HepG2 (cell line): Measurements from ENCODE around the gene TMEM38B. TPM values are rescaled to one million over a fixed set of nuclear protein-coding genes. Genes with fewer than 3 reads are reported as not detected.
A peak's percentile ranks its signal among the peaks of the same experiment; 100 is the strongest.

Source experiments
- AGO1 ChIP-seq: fragments of 200-400 bp; formaldehyde crosslinking; IDR thresholded peaks from 2 replicates; pipeline ENCODE4 v1.6.1; 2017; ENCODE audit warnings: mild to moderate bottlenecking, low read depth, low read length, moderate library complexity; ENCODE audit not compliant: poor library complexity, severe bottlenecking
- E2F1 ChIP-seq: sonication (generic); formaldehyde crosslinking; IDR thresholded peaks from 2 replicates; pipeline ENCODE4 v1.5.0; 2020; ENCODE audit warnings: missing genetic modification reagents
- IRF1 ChIP-seq: sonication (generic); formaldehyde crosslinking; IDR thresholded peaks from 2 replicates; pipeline ENCODE4 v1.4.0; 2020; ENCODE audit warnings: low read depth, mild to moderate bottlenecking, missing genetic modification reagents
- MEIS2 ChIP-seq: sonication (generic); formaldehyde crosslinking; IDR thresholded peaks from 2 replicates; pipeline ENCODE4 v1.9.0; 2021; ENCODE audit warnings: mild to moderate bottlenecking, missing genetic modification reagents
- NR1H2 ChIP-seq: sonication (generic); formaldehyde crosslinking; IDR thresholded peaks from 2 replicates; pipeline ENCODE4 v1.8.1; 2022; ENCODE audit warnings: low read depth, missing genetic modification reagents, borderline replicate concordance
- PAXIP1 ChIP-seq: sonication (generic); formaldehyde crosslinking; conservative IDR thresholded peaks from 2 replicates; pipeline ENCODE4 v1.4.0; 2020; ENCODE audit warnings: mild to moderate bottlenecking, missing genetic modification reagents, moderate library complexity
- SATB2 ChIP-seq: sonication (generic); formaldehyde crosslinking; IDR thresholded peaks from 2 replicates; pipeline ENCODE4 v1.5.0; 2020; ENCODE audit warnings: missing genetic modification reagents
- SETDB1 ChIP-seq: sonication (generic); formaldehyde crosslinking; IDR thresholded peaks from 2 replicates; pipeline ENCODE4 v1.5.1; 2020; ENCODE audit warnings: missing genetic modification reagents, mild to moderate bottlenecking, borderline replicate concordance
- SNAPC2 ChIP-seq: sonication (generic); formaldehyde crosslinking; IDR thresholded peaks from 2 replicates; pipeline ENCODE4 v1.8.1; 2022; ENCODE audit warnings: mild to moderate bottlenecking, missing genetic modification reagents
- ZNF407 ChIP-seq: sonication (generic); formaldehyde crosslinking; IDR thresholded peaks from one replicate; pipeline ENCODE4 v1.5.1; 2020; ENCODE audit warnings: mild to moderate bottlenecking, missing genetic modification reagents; ENCODE audit errors: not compliant biosample characterization
- ZNF589 ChIP-seq: sonication (generic); formaldehyde crosslinking; conservative IDR thresholded peaks from 2 replicates; pipeline ENCODE4 v1.8.0; 2022; ENCODE audit warnings: mild to moderate bottlenecking, moderate library complexity, missing genetic modification reagents
- ZNF660 ChIP-seq: sonication (generic); formaldehyde crosslinking; IDR thresholded peaks from 2 replicates; pipeline ENCODE4 v1.5.1; 2020; ENCODE audit warnings: mild to moderate bottlenecking, low read depth, missing genetic modification reagents, borderline replicate concordance
- ZNF878 ChIP-seq: sonication (generic); formaldehyde crosslinking; IDR thresholded peaks from 2 replicates; pipeline ENCODE4 v1.8.1; 2023; ENCODE audit warnings: mild to moderate bottlenecking, missing genetic modification reagents, moderate library complexity
- polyA plus RNA-seq, 8 experiments: library from polyadenylated mRNA; depleted of rRNA in 3 of 8; stranded (reverse) in 7 of 8; unstranded in 1 of 8; fragments of >200 nt; fragmentation: Illumina TruSeq in 4 of 8; extraction: Trizol in 4 of 8; gene quantifications; 2 replicates each; pipeline versions ENCODE4 v1.2.1 to v1.2.3, GENCODE V29; 2011 to 2016; ENCODE audit warnings: low read depth in 4 of 8, missing spikeins in 1 of 8, mixed read lengths in 1 of 8; ENCODE audit not compliant: insufficient read depth in 1 of 8
- total RNA-seq, 5 experiments: library from RNA; depleted of rRNA; stranded (reverse); fragments of >200 nt; fragmentation: Illumina TruSeq; extraction: Trizol; gene quantifications; 2 replicates each; pipeline ENCODE4 v1.2.3, GENCODE V29; 2016; ENCODE audit warnings: low read depth in 1 of 5

TMEM38B gene
- total and polyA plus RNA-seq, 2 of the 13 experiments (the other 11 are each of a cell fraction or from before 2014, with no cell fraction given): 13.4 to 32.4 TPM

GRCh38 chr9:105694848-105695581 is 674 bp downstream of the TMEM38B start (continued):
- no peak for TF ChIP-seq ZNF660 (CRISPR knock-in tag)
- no peak for TF ChIP-seq ZNF589
- TF ChIP-seq NR1H2 (CRISPR knock-in tag): no peak
- 0 out of 2 replicates have a peak, but pooled peaks have one; percentile 27 for TF ChIP-seq ZNF878
- no peak for TF ChIP-seq SETDB1 (CRISPR knock-in tag)
- no peak for TF ChIP-seq AGO1
- peak; percentile 78; the same call in 1 of the 2 replicates for TF ChIP-seq E2F1
- 0 out of 2 replicates have a peak, but pooled peaks have one; percentile 8 for TF ChIP-seq MEIS2
- no peak for TF ChIP-seq SNAPC2
- no peak for TF ChIP-seq IRF1 (CRISPR knock-in tag)
- TF ChIP-seq PAXIP1 (CRISPR knock-in tag): no peak
- TF ChIP-seq SATB2 (CRISPR knock-in tag): 0 out of 2 replicates have a peak, but pooled peaks have one; percentile 60
- peak; percentile 26 for TF ChIP-seq ZNF407
